OCI-LY7 (cell line): ENCODE data around the gene PAPOLB.

Experiments used
- EZH2phosphoT487 ChIP-seq: fragments of 200-600 bp; sonication (generic); IDR thresholded peaks from 2 replicates; pipeline ENCODE4 v1.6.1; 2018; ENCODE audit warnings: low read depth, borderline replicate concordance, mild to moderate bottlenecking, mixed run types, antibody characterized with exemption, low read length, moderate library complexity, mixed read lengths
- TF ChIP-seq, protein P1 (sequence below): fragments of 200-600 bp; sonication (generic); conservative IDR thresholded peaks from 2 replicates; pipeline ENCODE4 v1.5.1; 2014; ENCODE audit warnings: mild to moderate bottlenecking, antibody characterized with exemption, low read length, moderate library complexity, mixed read lengths

DNA sequence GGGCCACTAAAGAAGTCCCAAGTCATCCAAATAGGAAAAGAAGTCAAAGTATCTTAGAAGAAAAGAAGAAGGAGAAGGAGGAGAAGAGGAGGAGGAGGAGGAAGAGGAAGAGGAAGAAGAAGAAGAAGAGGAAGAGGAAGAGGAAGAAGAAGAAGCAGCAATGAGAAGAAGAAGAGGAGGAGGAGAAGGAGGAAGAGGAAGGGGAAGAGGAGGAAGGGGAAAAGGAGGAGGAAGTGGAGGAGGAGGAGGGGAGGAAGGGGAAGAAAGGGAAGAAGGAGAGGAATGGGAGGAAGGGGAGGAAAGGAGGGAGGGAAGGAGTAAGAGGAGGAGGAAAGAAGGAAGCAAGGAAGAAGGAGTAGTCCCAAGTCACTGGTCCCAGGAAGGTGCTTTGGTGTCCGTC, 43.3 kb upstream of the PAPOLB start:
- TF ChIP-seq, protein P1, sequence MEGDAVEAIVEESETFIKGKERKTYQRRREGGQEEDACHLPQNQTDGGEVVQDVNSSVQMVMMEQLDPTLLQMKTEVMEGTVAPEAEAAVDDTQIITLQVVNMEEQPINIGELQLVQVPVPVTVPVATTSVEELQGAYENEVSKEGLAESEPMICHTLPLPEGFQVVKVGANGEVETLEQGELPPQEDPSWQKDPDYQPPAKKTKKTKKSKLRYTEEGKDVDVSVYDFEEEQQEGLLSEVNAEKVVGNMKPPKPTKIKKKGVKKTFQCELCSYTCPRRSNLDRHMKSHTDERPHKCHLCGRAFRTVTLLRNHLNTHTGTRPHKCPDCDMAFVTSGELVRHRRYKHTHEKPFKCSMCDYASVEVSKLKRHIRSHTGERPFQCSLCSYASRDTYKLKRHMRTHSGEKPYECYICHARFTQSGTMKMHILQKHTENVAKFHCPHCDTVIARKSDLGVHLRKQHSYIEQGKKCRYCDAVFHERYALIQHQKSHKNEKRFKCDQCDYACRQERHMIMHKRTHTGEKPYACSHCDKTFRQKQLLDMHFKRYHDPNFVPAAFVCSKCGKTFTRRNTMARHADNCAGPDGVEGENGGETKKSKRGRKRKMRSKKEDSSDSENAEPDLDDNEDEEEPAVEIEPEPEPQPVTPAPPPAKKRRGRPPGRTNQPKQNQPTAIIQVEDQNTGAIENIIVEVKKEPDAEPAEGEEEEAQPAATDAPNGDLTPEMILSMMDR, result no peak
- no peak for TF ChIP-seq EZH2phosphoT487
